ENCODE measurements around the gene DOCK1.

Gene DOCK1

DNA sequence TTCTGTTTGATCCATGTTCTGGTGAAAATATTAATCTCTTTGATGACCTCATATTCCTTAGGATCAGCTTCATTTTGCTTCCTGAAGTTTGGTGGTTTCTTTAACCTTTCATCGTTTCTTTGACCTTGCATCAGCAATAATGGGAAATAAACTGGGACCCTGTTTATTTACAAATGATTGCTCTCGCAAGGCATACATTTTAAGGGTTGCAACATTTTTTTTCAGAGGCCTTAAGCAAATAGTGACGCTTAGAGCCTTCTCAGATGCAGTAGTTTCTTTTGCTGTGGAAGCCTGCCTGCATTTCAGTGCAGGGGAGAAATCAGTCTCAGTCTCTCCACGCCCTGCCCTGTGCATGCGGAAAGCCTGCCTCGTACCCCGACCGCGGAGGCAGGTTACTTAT lies 504.8 kb downstream of the DOCK1 start:
- TF ChIP-seq, protein P1, sequence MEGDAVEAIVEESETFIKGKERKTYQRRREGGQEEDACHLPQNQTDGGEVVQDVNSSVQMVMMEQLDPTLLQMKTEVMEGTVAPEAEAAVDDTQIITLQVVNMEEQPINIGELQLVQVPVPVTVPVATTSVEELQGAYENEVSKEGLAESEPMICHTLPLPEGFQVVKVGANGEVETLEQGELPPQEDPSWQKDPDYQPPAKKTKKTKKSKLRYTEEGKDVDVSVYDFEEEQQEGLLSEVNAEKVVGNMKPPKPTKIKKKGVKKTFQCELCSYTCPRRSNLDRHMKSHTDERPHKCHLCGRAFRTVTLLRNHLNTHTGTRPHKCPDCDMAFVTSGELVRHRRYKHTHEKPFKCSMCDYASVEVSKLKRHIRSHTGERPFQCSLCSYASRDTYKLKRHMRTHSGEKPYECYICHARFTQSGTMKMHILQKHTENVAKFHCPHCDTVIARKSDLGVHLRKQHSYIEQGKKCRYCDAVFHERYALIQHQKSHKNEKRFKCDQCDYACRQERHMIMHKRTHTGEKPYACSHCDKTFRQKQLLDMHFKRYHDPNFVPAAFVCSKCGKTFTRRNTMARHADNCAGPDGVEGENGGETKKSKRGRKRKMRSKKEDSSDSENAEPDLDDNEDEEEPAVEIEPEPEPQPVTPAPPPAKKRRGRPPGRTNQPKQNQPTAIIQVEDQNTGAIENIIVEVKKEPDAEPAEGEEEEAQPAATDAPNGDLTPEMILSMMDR (conservative IDR thresholded peaks at IDR 0.05; ENCODE audit: low read depth, low read length): no peak
- peak; percentile 18 for DNase-seq (ENCODE audit: low read depth)
- no peak overlapping the region for H3K4me3 ChIP-seq (ENCODE audit: low read depth, low read length)

DNA sequence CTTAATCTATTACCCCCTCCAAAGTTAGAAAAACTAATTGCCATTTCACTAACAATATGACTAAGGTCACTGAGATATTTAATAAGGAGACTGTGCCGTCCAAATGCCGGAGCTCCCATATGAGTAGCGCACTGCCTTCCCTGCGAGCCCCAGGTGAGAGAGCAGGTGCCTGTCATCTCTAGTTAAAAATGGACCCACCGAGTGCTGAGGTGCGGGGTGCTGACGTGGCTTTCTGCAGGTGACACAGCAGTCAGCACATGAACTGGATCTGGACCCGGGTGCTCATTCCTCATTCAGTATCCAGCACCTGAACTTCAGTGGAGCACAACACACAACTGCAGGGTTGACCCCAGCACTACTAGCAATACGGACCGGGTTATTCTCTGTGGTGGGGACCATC lies 505.8 kb downstream of the DOCK1 start:
- H3K4me3 ChIP-seq (ENCODE audit: low read depth, low read length): no peak overlapping the region
- DNase-seq (ENCODE audit: low read depth): no peak
- TF ChIP-seq, protein P1 (conservative IDR thresholded peaks at IDR 0.05; ENCODE audit: low read depth, low read length): no peak

DNA sequence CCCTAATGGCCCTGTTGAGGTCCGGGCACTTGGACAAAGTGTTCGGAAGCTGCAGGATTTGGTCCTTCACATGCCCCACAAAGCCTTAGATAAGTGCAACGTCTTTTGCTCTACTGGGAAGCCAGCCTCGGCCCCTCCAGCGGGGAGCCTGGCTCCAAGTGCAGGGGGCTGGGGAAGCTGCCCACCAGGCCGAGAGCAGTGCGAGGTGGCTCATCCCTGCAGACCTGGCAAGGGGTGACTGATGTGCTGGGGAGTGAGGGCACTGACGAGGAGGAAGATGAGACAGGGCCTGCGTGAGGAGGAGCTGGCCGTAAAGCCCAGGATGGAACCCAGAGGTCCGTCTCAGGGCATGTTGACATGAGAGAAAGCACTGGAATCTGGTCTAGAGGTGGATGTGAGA lies 508.1 kb downstream of the DOCK1 start:
- TF ChIP-seq, protein P1 (conservative IDR thresholded peaks at IDR 0.05; ENCODE audit: low read depth, low read length): no peak

DNA sequence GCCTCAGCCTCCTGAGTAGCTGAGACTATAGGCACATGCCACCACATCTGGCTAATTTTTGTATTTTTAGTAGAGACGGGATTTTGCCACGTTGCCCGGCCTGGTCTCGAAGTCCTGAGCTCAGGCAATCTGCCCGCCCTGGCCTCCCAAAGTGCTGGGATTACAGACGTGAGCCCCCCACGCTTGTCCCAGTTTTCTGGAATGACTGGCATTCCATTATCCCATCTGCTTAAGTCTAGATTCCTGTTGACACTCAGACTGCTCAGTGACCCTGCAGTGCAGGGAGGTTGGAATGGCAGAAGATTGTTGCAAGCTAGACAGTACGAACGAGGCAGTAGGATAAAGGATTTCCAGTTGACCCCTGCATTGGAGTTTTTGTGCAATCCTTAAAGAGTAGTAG lies 508.8 kb downstream of the DOCK1 start:
- H3K4me3 ChIP-seq (ENCODE audit: low read depth, low read length): no peak overlapping the region
- TF ChIP-seq, protein P1 (conservative IDR thresholded peaks at IDR 0.05; ENCODE audit: low read depth, low read length): no peak
- DNase-seq (ENCODE audit: low read depth): no peak

More for the DNA sequence above, 508.1 kb downstream of the DOCK1 start:
- no peak for DNase-seq (ENCODE audit: low read depth)
- no peak overlapping the region for H3K4me3 ChIP-seq (ENCODE audit: low read depth, low read length)

DNA sequence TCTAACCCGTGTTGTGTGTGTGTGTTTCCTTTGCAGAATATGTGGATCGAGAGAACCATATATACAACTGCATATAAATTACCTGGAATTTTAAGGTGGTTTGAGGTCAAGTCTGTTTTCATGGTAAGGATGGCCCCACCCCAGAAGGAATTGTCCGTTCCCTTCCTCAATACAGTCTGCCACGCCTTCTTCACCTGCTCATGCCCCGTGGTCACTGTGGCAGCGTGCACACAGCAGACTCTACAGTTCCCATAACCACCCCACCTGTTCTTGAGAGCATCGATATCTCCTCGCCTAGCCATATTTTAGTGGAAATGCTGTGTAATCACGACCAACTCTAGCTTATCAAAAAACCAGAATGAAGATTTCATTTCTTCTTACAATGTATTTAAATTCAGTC lies 509.9 kb downstream of the DOCK1 start:
- no peak overlapping the region for H3K4me3 ChIP-seq (ENCODE audit: low read depth, low read length)
- TF ChIP-seq, protein P1 (conservative IDR thresholded peaks at IDR 0.05; ENCODE audit: low read depth, low read length): no peak
- no peak for DNase-seq (ENCODE audit: low read depth)

DNA sequence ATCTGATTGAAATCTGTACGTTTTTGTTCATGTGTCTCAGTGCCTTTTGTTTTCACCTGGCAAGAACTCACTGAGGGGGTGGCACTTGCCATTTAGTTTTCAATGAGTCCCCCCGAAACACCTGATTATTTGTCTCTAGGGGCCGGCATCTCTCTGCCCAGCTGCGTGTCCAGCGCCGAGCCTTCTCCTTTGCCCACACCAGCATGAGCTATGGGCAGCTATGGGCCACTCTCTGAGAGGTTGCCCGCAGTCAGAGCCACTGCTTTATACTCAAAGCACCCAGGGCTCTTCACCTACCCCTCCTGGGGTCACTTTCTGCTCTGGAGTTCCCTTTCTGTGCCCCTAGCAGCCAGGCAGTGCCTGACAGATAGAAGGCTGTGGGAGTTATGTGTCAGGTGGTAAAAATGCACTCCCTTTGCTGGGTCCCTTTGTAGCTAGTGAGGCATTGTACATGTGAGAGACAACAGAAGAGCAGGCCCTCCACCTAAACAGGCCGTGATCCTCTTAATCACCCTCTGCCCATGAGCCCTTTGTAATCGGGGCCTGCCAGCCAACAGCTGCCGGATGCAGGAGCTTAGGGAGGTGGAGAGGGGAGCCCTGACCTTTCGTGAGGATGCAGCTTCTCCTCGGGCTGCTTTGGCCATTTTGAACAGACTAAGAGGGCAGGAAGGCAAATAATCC lies 510.8 kb downstream of the DOCK1 start:
- no peak for DNase-seq (ENCODE audit: low read depth)
- TF ChIP-seq, protein P1 (conservative IDR thresholded peaks at IDR 0.05; ENCODE audit: low read depth, low read length): no peak
- no peak overlapping the region for H3K4me3 ChIP-seq (ENCODE audit: low read depth, low read length)

DNA sequence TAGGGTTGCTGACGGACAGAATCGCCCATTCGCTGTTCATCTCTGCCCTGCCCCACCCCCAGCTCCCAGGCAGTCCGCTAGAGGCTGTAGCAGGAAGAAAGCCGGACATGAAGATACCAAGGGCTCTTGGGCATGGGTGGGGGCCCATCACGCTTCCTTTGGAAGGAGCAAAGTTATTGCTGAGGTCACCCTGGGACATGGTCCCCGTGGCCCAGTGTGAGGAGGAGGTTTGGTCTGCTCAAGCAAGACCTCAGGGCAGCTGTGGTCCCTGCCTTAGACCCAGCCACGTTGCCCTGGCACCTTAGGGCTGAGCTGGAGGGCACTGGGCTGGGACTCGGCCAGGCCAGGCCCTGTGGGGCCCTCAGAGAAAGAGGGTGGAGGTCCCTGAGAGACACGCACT lies 511.8 kb downstream of the DOCK1 start:
- TF ChIP-seq, protein P1 (conservative IDR thresholded peaks at IDR 0.05; ENCODE audit: low read depth, low read length): no peak
- no peak overlapping the region for H3K4me3 ChIP-seq (ENCODE audit: low read depth, low read length)
- DNase-seq (ENCODE audit: low read depth): no peak

All from choroid plexus epithelial cell (primary cell).